NCI-H1694 treated with DMSO at 0.1 percent for 48 hours (cell line): Measurements from ENCODE around the gene KRT72.

Source experiments
- DNase-seq: peaks from one replicate; lab custom pipeline; 2025; lab: John Stamatoyannopoulos, UW

The KRT72 gene

GRCh38 chr12:52630008-52630500 is 28.8 kb upstream of the KRT72 start:
- DNase-seq: no peak

DNA sequence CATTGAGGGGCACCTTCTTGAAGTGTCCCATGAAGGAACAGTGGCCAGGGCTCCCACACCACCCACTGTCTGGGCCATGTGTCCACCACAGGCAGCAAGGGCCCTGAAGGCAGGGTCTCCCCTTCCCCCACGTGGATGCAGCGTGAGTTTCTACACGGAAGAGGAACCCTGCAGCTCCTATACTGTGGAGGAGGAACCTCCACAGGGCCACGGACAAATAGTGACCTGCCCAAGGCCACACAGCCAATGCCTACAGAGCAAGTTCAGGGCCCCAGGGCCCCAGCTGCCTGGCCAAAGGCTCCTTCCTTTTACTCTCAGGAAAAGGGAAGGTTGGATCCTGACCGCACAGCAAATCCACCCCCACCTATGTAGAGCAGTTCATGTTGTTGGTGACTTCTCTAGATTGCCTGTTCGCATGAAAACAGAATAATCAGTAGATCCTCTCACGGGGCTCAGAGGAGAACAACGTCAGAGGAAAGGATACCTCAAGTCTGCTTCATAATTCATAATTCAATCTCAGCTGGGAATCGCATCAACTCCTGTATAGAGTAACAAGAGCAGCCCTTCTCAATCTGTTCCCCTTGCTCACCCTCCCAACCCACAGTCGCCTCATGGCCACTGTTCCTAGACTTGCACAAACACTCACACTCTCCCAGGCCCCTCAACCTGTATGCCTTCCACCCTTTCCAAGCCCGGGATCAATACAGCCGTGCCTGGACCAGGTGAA is 28.2 kb upstream of the KRT72 start:
- no peak for DNase-seq

- no peak for DNase-seq
Observed at GRCh38 chr12:52628841-52629240, 27.6 kb upstream of the KRT72 start.

DNA sequence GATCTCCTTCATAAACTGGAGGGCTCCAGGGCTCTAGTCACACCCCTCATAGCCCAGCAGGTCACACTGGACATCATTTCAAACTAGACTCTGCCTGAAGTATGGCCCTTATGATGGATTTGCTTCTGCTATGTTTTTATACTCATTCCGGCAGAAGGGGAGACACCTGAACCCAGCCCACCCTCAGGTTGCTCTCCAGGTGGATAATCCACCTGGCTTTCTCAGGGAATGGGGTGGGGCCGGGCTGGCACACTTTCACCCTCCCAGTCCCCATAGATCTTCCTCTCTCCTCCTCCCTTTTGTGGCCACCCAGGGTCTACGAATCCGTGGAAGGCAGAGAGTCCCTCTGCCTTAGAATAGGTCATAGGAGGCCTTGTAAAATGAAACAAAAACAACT is 26.8 kb upstream of the KRT72 start:
- no peak for DNase-seq

DNA sequence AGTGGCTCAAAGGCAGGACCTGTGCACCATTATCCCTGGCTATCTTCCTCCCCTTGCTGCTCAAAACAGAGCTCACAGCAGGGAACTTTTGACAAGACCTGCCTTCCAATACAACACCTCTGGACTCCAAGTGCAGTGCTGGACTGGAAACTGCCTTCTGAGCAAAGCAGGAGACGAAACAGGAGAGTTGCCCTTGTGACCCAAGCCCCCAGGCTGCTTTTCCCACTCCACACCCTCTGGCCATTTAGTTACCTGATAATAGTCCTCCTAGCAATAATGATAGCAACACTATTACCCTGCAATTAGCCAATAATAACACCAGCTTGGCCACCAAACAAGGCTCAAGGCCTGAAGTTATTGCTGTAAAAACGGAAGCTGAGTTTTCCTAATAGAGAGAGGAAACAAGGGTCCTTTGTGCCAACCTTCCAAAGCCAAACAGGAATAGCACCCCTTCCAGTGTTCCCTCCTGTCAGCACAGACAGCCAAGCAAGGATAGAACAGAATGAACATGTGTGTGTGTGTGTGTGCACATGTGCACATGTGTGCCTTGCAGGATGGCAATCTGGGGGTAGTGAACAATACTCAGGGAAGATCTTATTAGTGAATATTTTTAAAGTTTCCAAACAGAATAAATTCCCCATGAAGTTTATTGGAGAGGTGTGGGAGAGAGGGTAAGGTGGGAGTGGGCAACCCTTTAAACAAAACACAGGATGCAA is 26.3 kb upstream of the KRT72 start:
- no peak for DNase-seq

- no peak for DNase-seq
Observed at GRCh38 chr12:52622349-52622748, 21.1 kb upstream of the KRT72 start.

DNA sequence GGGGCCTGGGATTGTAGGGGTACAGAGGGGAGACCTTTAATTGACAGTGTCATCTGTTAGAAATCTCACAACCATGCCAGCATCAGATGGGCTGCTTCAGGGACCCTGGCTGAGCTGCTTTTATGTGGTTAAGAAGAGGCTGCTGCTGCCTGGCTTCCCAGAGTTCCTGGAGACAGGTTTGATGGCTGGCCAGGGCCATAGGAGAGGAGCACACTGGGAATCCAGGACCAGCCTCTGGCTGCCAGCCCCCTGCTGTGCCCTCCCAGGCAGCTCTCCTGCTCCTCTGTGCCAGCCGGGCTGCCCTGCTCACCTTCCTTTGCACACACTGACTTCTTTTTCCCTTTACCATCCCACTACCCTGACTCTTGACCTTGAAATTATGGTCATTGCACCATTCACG is 17.6 kb upstream of the KRT72 start:
- no peak for DNase-seq

GRCh38 chr12:52618216-52618615 is 17.0 kb upstream of the KRT72 start, which contains the start of gene KRT73:
KRT73 (minus strand) TSS chr12:52618559; CDS start chr12:52618524, 35 bp downstream.
- DNase-seq: no peak

DNA sequence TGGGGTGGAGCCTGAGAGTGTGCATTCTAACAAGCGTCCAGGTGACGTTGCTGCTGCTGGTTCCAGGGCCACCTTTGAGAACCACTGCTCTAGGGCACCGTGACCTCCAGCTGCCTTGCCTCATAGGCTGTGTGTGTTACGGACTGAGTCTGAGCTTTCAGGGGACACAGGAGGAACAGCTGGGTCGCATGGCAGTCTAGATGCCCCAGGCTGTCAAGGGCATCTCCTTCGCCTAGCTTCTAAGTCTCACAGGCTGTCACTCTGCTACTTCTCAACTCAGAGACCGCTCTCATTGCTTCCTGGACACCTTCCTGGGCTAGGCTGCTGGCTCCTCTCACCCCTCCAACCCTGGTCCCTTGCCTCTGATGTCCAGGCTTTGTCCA is 16.1 kb upstream of the KRT72 start:
- DNase-seq: no peak

DNA sequence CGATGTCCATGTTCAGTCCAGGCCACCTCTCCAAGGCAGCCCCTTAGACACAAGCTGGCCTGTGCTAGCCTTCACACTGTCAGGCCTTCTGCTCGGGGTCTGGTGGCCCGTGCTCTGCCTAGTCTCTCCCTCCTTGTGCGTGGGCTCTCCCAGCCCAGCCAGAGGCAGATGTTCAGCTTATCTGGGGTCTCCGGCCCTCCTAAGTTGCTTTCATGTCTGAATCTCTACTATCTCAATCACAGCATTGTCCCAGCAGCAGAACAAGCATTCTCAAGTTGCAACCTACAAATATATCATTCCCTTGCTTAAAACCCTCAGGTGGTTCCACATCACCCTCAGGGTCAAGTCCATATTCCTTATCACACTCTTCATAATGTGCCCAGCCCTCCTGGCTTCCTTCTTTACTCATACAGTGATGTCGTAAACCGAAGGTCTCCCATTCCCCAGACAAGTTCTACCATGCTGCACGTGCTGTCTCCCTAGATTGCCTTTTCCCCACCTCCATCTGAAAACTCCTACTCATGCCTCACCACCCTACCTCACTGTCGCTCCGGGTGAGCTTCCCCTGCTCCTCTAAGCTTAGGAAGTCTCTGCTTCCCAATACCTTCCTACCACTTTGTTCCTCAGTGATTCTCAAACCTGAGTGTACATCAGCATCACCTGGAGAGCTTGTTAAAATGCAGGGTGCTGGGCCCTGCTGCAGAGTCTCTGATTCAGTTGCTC is 15.6 kb upstream of the KRT72 start:
- no peak for DNase-seq

DNA sequence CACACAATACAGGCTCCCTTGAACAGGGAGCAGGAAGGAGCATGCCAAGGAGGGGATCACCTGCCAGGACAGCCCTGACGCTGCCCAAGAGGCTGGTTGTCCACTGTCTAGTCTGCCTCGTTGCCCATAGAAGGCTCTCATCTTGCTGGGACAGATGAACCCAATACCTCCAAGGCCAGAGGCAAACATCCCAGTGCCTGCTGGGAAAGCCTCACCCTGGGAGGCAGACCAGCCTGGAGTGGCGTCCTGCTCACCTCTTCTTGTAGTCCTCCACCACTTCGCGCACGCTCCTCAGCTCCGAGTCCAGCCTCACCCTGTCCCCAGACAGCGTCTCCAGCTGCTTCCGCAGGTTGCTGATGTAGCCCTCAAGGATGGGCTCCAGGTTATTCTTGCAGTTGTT is 14.6 kb upstream of the KRT72 start:
- DNase-seq: no peak

DNA sequence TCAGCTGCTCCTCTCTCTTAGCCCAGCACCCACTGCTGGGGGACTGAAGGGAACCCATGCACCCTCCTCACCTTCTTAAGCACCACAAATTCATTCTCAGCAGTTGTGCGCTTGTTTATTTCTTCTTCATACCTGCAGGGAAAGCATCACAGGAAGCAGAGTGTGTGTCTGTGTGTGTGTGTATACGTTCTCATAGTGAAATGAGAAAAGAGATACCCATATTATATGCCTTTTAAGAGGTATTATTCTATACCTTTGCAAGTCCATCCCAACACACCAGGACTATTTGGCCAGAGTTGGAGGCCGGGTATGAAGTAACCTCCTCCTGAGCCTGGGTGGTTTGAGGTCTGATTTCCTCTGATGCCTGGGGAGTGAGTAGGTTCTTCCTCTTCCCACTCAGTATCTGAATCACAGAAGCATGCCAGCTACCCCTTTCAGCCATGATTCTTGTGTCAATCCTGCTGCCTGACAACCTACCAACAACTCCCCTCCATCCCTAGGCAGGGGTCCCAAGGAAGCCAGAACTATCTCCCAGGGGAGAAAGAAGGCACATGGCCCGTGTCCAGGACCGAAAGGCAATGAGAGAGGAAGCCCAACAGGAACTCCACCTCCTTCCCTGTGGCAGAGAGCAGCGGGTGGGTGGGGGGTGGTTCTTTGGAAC is 14.1 kb upstream of the KRT72 start:
- DNase-seq: no peak

- no peak for DNase-seq
Observed at GRCh38 chr12:52614381-52615207, 13.3 kb upstream of the KRT72 start.

DNA sequence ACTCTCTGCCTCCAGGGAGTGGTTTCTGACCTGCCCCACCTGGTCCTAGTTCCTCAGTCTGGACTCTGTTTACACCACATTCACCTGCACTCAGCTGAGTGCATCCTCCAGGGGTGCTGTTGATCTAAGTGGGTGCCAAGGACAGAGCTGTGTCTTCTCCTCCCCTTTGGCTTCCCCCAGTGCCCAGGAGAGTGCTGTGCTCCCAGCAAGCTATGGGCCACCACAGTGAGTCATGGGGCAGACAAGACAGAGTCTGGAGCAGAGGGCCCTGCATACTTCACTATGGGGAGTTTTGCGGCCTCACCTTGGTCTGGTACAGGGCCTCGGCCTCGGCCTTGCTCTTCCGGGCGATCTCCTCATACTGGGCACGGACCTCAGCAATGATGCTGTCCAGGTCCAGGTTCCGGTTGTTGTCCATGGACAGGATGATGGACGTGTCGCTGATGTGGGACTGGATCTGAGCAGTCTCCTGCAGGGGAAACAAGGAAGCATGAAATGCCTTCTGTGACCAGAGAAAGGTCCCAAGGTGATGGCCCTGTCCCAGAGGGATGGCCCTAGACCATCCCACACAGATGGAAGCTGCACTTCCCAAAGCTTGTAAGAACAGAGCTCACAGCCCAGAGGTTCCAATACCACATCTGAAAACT is 12.2 kb upstream of the KRT72 start:
- no peak for DNase-seq

GRCh38 chr12:52612431-52613383 is 11.4 kb upstream of the KRT72 start:
- DNase-seq: no peak

DNA sequence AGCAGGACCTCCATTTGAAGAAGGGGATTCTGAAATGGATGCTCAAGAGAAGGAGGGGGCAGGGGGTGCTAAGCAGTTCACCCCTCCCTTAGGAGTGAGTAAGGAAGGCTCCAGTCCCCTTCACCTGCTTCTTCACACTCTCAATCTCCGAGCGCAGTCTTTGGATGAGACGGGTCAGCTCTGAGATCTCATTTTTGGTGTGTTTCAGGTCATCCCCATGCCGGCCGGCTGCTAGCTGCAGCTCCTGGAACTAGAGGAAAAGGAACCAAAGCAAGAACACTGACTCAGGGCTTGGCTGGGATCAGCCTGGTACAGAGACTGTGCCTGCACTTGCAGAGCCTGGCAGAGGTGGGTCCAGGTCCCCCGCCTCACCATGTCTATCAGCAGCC is 9.8 kb upstream of the KRT72 start:
- no peak for DNase-seq

- no peak for DNase-seq
Observed at GRCh38 chr12:52608826-52609630, 7.8 kb upstream of the KRT72 start.

- no peak for DNase-seq
Observed at GRCh38 chr12:52608161-52608560, 6.9 kb upstream of the KRT72 start.

- DNase-seq: no peak
Observed at GRCh38 chr12:52607314-52607713, 6.1 kb upstream of the KRT72 start.
